GM23338 (cell line): Measurements from ENCODE around the gene ZSCAN32.

Source experiments
- CREB1 ChIP-seq: fragments of 250-450 bp; sonication (Bioruptor Pico); IDR thresholded peaks from 2 replicates; pipeline ENCODE4 v1.5.0; 2020; ENCODE audit warnings: low read depth, mild to moderate bottlenecking, moderate library complexity
- CTCF ChIP-seq, 2 experiments: fragments of 200-600 bp in 1 of 2; sonication (generic) in 1 of 2; conservative IDR thresholded peaks; 2 replicates each; pipeline versions ENCODE4 v1.5.1 to v1.6.1; 2016 to 2017; ENCODE audit warnings: antibody characterized with exemption in 2 of 2, low read depth in 2 of 2, mild to moderate bottlenecking in 2 of 2, moderate library complexity in 1 of 2
- ETS1 ChIP-seq: IDR thresholded peaks from 2 replicates; pipeline ENCODE4 v1.6.1; 2016; ENCODE audit warnings: antibody characterized with exemption
- EZH2 ChIP-seq: fragments of 200-600 bp; sonication (generic); IDR thresholded peaks from one replicate; pipeline ENCODE4 v1.8.0; 2017; ENCODE audit warnings: antibody characterized with exemption, mild to moderate bottlenecking, low read depth; ENCODE audit not compliant: unreplicated experiment
- EZH2phosphoT487 ChIP-seq: fragments of 200-600 bp; sonication (generic); IDR thresholded peaks from one replicate; pipeline ENCODE4 v1.8.1; 2018; ENCODE audit warnings: antibody characterized with exemption; ENCODE audit not compliant: unreplicated experiment
- JUNB ChIP-seq: IDR thresholded peaks from one replicate; pipeline ENCODE4 v1.6.1; 2016; ENCODE audit warnings: antibody characterized with exemption; ENCODE audit not compliant: unreplicated experiment
- NANOG ChIP-seq: IDR thresholded peaks from 2 replicates; pipeline ENCODE4 v1.6.1; 2016; ENCODE audit warnings: antibody characterized with exemption, borderline replicate concordance
- POLR2AphosphoS5 ChIP-seq: IDR thresholded peaks from 2 replicates; pipeline ENCODE4 v1.6.1; 2016; ENCODE audit warnings: antibody characterized with exemption, low read depth
- REST ChIP-seq: IDR thresholded peaks from one replicate; pipeline ENCODE4 v1.6.1; 2018; ENCODE audit warnings: antibody characterized with exemption; ENCODE audit not compliant: unreplicated experiment
- STAT1 ChIP-seq: IDR thresholded peaks from one replicate; pipeline ENCODE4 v1.6.1; 2016; ENCODE audit warnings: antibody characterized with exemption; ENCODE audit not compliant: unreplicated experiment
- ZNF114 ChIP-seq: fragments of 250-450 bp; sonication (Bioruptor Pico); IDR thresholded peaks from 2 replicates; pipeline ENCODE4 v1.5.0; 2020; ENCODE audit warnings: mild to moderate bottlenecking, moderate library complexity
- ZNF331 ChIP-seq: fragments of 250-450 bp; sonication (Bioruptor Pico); IDR thresholded peaks from 2 replicates; pipeline ENCODE4 v1.5.0; 2020; ENCODE audit warnings: low read depth, mild to moderate bottlenecking, moderate library complexity
- ZNF462 ChIP-seq: fragments of 250-450 bp; sonication (Bioruptor Pico); IDR thresholded peaks from 2 replicates; pipeline ENCODE4 v1.5.0; 2020; ENCODE audit warnings: mild to moderate bottlenecking, moderate library complexity

- no peak for TF ChIP-seq POLR2AphosphoS5
- no peak for TF ChIP-seq ETS1
- TF ChIP-seq CTCF (conservative IDR thresholded peaks at IDR 0.05; ENCODE audit: low read depth in 2 of 2), result no peak
- no peak for TF ChIP-seq CREB1 (CRISPR knock-in tag)
- no peak for TF ChIP-seq EZH2
- no peak for TF ChIP-seq JUNB
- no peak for TF ChIP-seq REST
- no peak for TF ChIP-seq NANOG
- TF ChIP-seq EZH2phosphoT487, result no peak
- no peak for TF ChIP-seq ZNF331 (CRISPR knock-in tag)
- TF ChIP-seq ZNF462 (CRISPR knock-in tag), result no peak
- TF ChIP-seq ZNF114 (CRISPR knock-in tag), result no peak
- TF ChIP-seq STAT1, result no peak
Measured at GRCh38 chr16:3364774-3365427, 35.9 kb downstream of the ZSCAN32 start.
